Limb (tissue), 2 donors: Measurements from ENCODE around the gene CDC40.
"Not testable (repeated sequence)": the region's sequence is repeated elsewhere in the genome, so short reads cannot be mapped to it uniquely, and the experiment has no call there.

ENCODE experiments used
- DNase-seq, 2 donors: peaks; one replicate each; pipeline ENCODE4 v3.0.0-alpha.2; 2016; ENCODE audit errors: extremely low spot score in 2 of 2

CDC40 gene

GRCh38 chr6:110270165-110270564 is 89.9 kb downstream of the CDC40 start:
- DNase-seq: no peak

DNA sequence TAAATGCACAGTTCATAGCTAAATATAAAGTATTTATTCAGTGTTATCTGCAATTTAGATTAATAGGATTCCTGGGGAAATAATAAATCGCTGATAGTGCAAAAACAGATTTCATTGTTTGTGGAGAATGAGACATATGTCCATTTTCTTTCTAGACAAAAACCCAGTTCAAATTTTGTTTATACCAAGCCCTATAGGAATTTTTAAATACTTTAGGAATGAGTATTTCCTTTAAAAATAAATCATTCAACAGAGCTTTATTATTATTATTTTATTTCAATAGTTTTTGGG is 91.5 kb downstream of the CDC40 start:
- DNase-seq: no peak

DNA sequence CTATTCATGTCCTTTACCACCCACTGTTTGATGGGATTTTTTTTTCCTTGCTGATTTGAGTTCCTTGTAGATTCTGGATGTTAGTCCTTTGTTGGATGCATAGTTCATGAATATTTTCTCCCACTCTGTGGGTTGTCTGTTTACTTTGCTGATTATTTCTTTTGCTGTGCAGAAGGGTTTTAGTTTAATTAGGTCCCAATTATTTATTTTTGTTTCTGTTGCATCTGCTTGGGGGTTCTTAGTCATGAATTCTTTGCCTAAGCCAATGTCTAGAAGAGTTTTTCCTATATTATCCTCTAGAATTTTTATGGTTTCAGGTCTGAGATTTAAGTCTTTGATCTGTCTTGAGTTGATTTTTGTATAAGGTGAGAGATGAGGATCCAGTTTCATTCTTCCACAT is 92.6 kb downstream of the CDC40 start:
- not testable (repeated sequence) for DNase-seq

DNA sequence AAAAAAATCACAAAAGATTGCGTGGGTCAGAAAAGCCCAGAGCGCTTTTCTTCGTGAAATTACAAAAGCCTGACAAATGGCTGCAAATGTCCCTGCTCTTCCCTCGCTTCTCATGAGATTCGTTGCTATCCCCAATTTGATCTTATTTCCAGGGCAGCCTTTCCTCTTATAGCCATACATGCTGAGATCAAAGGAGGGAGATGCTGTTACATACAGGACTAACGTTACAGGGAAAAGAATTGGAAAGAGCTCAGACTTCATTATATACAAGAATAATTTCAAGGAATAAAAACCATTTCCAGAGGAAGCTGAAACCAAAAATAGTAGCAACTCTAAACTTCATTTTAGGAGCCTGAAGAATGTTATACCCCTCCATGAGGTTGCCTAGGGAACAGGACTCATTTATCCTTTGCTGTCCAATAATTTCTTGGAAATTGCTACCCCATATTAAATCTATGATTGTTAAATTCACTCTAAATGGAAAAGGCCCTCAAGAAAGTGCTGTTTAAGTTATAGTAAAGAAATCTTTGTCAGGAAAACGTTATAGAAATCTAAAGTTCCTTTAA is 97.0 kb downstream of the CDC40 start:
- peak in 1 of 2 donors; percentile 4 for DNase-seq
